GM12801 (cell line): ENCODE measurements around the gene PITPNC1.

Experiments
- TF ChIP-seq, protein P1 (sequence below): IDR thresholded peaks from one replicate; pipeline ENCODE4 v1.5.1; 2011; ENCODE audit warnings: control low read depth; ENCODE audit not compliant: insufficient read length; ENCODE audit errors: extremely low read depth

The PITPNC1 gene

DNA sequence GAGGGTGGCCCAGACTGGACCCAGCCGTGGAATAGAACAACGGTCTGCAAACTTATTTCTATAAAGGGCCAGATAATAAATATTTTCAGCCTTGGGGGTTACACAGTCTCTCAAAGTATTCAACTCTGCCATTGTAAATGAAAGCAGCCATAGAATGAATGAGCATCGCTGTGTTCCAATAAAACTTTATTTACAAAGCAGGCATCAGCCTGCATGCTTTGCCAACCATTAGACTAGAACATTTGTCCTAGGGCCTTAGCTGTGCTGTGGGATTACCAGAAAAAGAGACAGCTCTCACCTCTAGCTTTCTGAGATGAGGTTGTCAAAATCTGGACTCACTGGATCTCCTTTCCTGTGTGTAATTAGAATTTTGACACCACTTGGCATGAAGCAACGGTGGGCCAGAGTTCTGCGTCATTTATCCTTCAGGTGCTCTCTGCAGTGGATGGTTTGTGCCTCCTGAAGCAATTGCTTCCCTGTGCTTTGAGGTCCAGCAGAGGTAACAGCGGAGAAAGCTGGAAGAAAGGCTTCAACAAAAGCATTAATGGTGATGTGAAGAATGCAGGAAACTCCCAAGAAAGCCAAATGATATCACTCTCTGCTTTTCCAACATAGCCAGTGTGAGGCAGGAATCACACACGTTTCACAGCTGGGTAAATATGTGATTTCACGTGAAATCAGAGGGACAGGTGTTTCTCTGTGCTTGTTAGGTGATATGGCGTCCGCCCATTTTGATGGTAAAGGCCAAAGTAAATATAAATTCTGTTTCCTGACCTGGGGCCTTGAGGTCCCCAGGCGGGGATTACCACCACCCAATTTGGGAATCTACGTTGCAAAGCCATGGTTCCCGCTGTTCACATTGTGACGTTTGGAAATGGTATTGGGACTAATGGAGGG lies 148.4 kb downstream of the PITPNC1 start:
- TF ChIP-seq, protein P1, sequence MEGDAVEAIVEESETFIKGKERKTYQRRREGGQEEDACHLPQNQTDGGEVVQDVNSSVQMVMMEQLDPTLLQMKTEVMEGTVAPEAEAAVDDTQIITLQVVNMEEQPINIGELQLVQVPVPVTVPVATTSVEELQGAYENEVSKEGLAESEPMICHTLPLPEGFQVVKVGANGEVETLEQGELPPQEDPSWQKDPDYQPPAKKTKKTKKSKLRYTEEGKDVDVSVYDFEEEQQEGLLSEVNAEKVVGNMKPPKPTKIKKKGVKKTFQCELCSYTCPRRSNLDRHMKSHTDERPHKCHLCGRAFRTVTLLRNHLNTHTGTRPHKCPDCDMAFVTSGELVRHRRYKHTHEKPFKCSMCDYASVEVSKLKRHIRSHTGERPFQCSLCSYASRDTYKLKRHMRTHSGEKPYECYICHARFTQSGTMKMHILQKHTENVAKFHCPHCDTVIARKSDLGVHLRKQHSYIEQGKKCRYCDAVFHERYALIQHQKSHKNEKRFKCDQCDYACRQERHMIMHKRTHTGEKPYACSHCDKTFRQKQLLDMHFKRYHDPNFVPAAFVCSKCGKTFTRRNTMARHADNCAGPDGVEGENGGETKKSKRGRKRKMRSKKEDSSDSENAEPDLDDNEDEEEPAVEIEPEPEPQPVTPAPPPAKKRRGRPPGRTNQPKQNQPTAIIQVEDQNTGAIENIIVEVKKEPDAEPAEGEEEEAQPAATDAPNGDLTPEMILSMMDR, result no peak

DNA sequence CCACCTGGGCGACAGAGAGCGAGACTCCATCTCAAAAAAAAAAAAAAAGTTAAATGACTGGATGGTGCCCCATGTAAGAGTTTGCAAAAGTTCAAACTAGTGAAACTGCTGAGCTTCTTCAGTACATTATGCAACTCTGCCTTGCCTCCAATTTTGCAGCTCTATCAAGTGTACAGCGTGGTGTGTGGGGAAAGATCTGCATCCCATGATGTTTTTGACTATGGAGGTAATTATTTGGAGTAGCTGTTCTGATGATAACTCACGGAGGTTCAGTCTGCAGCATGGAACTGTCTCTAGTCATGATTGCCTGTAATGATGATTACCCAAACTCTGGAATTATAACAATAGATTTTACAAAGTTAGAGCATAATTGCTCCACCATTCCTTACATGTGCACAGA lies 149.6 kb downstream of the PITPNC1 start:
- TF ChIP-seq, protein P1, result no peak

DNA sequence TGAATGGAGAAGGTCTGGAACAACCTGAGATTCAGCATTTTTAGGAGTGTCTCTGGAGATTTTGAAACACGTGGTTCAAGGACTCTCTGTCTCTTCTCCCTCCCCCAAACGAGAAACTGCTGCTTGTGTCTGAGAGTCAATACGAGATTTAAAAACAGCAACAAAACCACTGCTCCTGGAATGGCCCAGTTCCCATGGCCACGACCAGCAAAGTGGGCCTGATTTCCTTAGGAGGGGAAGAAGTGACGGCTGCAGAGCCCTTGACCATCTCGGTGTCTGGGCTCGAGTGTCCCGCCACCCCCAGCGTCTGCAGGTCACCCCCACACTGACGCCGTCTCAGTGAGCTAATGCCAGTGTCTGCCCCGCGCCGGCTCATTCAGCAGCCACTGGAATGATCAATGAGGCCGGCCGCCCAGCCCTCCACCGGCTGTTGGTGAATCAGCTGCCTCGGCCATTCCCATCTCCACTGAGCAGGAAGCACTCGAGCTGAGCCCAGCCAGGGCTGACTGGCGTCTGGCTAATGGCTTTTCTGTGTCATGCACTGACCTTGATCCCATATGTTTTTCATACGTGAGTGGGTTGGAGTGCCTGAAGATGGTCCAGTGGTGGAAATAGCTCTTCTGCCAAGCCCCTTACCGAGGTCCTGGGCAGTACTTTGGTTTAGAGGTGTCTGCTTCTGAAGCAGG lies 151.8 kb downstream of the PITPNC1 start:
- TF ChIP-seq, protein P1, result no peak

DNA sequence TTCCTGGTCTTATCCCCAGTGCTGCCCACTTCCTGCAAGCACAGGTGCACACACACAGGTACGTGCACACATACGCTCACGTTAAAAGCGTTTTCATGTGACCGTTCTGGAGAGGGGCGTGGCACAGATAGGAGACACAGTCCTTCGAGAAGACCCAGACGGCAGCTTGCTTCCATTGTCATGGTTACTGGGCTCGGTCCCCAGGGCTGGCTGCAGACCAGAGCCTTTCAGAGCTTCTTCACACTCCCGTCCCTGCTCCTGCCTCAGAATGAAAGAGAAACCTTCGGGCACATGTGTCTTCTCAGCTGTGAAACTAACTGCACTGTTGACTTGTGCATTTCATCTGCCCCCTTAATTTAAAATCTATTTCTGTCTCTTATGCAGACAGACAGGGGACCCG lies 154.2 kb downstream of the PITPNC1 start:
- TF ChIP-seq, protein P1, result no peak

DNA sequence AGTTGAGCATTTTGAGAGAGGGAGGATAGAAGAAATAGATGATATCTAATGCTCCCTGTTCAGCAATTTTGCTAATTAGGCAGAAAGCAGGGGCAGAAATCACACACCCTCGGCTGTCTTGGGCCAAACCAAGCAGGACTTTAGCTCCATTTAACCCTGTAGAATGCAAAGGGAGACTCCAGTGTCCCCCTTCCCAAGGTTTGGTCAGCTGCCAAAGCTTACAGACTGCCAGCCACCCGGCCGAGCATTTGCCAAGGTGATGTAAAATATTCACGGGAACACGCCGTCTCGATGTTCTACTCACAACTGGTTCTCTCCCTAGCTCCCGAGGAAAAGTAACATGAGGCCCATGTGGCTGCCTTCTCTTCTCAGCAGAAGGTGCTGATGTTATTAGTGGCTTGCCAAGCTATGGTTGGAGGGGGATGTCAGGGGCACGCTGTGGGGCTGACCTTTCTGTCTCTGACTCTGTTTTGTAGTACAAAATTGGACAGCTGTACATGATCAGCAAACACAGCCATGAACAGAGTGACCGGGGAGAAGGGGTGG lies 155.3 kb downstream of the PITPNC1 start:
- TF ChIP-seq, protein P1, result no peak

DNA sequence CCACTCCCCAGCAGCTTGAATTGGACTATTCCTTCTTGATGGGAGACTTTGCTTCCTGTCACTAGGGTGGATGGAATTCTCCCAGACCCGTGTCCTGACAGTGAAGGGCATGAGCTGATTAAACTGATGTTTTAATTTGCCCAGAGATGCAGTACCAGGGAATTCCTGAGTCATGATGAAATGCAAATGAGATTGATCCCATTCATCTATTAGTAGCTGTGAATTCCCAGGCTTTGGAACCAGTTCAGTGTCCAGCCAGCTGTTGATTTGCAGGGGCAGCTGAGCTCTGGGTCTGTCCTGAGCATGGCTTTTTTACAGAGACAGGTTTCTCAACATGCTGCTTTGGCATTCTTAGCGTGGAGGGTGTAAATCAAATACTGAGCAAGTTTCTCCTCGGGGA lies 157.9 kb downstream of the PITPNC1 start:
- TF ChIP-seq, protein P1, result no peak
